ENCODE measurements around the gene BRSK1.

DNA sequence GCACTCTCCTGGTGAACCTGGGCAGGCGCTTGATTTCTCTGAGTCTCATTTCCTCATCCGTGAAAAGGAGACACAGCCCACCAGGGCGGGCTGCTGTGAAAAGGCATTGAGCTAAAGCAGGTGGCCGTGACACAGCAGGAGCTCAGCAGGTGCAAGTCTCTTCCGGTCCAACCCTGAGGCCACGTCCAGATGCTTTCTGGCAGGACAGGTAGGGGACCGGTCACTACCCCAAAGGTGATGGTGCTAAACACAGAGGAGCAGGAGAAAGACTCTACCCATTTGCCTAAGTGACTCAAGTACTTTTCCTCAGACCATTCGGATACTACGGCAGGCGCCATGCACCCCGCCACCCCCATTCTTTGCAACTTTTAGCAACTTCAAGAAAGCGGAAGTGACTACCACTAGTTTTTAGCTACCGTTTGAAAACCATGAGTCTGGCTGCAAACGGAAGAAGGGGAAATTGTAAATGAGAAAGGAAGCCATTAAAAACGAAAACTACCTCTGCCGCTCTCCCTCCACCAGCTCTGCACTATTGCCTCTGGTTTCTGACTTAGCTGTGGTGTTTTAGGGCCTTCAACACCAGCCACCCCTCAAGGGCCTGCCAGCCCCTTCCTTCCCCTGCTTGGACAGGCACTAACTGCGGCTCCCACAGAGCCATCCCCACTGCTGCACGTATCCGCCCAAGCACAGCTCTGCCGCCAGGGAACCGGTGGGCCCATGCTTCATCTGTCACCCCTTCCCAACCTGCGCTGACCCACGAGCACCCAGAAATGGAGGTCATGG lies 29.8 kb upstream of the BRSK1 start:
- no peak for TF ChIP-seq CTCF (conservative IDR thresholded peaks at IDR 0.05; ENCODE audit: low read depth, low read length)
- no peak for TF ChIP-seq EZH2phosphoT487 (IDR thresholded peaks at IDR 0.05; ENCODE audit: borderline replicate concordance, low read length)
- no peak for TF ChIP-seq EZH2 (IDR thresholded peaks at IDR 0.05; ENCODE audit: low read length, unreplicated experiment)

All from PC-3 (cell line).